CD14-positive monocyte (primary cell): ENCODE data around the gene PLEK2. TPM values are rescaled to one million over a fixed set of nuclear protein-coding genes. Genes with fewer than 3 reads are reported as not detected.

Experiments used
- DNase-seq, 3 donors: peaks; one replicate each; pipeline ENCODE4 v3.0.0-alpha.2; 2011 to 2022
- H2AFZ ChIP-seq: 2 replicates; pipeline ENCODE4 v1.6.0; 2012; ENCODE audit warnings: mild to moderate bottlenecking, low read depth, low read length, inconsistent platforms; ENCODE audit not compliant: insufficient read depth, poor library complexity, severe bottlenecking
- H3K27ac ChIP-seq, 2 donors: 1 replicate in 1 of 2; 2 replicates in 1 of 2; pipeline ENCODE4 v1.5.1; 2012 to 2013; ENCODE audit warnings: low read length in 2 of 2, control low read depth in 1 of 2, inconsistent platforms in 1 of 2, low read depth in 1 of 2, mild to moderate bottlenecking in 1 of 2
- H3K27me3 ChIP-seq, 2 donors: one replicate each; pipeline versions ENCODE4 v1.6.0 to v1.6.1; 2011 to 2013; ENCODE audit warnings: low read length in 2 of 2; ENCODE audit not compliant: control insufficient read depth in 2 of 2, insufficient read depth in 2 of 2
- H3K36me3 ChIP-seq, 2 donors: replicated peaks in 1 of 2; 1 replicate in 1 of 2; 2 replicates in 1 of 2; pipeline versions ENCODE4 v1.5.1 to v1.6.1; 2012 to 2013; ENCODE audit warnings: low read length in 2 of 2, control low read depth in 1 of 2, inconsistent platforms in 1 of 2, mild to moderate bottlenecking in 1 of 2; ENCODE audit not compliant: insufficient read depth in 2 of 2, control insufficient read depth in 1 of 2
- H3K4me1 ChIP-seq, 2 donors: 1 replicate in 1 of 2; 2 replicates in 1 of 2; pipeline versions ENCODE4 v1.5.1 to v1.6.1; 2012 to 2013; ENCODE audit warnings: low read length in 2 of 2, control low read depth in 1 of 2, inconsistent platforms in 1 of 2, mild to moderate bottlenecking in 1 of 2, moderate library complexity in 1 of 2; ENCODE audit not compliant: insufficient read depth in 2 of 2, control insufficient read depth in 1 of 2
- H3K4me2 ChIP-seq: replicated peaks from 2 replicates; pipeline ENCODE3; 2012; ENCODE audit warnings: low read length, moderate library complexity, mild to moderate bottlenecking; ENCODE audit not compliant: poor library complexity, severe bottlenecking; ENCODE audit errors: extremely low read depth
- H3K4me3 ChIP-seq, 3 experiments: fragments of 200-600 bp in 1 of 3; sonication (generic) in 1 of 3; replicated peaks in 1 of 3; 1 replicate in 2 of 3; 2 replicates in 1 of 3; pipeline ENCODE4 v1.5.1; 2011 to 2013; ENCODE audit warnings: low read length in 3 of 3, mild to moderate bottlenecking in 3 of 3, control low read depth in 2 of 3, low read depth in 2 of 3, inconsistent platforms in 1 of 3, moderate library complexity in 1 of 3
- H3K79me2 ChIP-seq: 2 replicates; pipeline ENCODE4 v1.6.0; 2012; ENCODE audit warnings: mild to moderate bottlenecking, control low read depth, inconsistent platforms, low read length, moderate library complexity; ENCODE audit not compliant: insufficient read depth
- H3K9ac ChIP-seq: 2 replicates; pipeline ENCODE4 v1.6.0; 2017; ENCODE audit warnings: low read length, mild to moderate bottlenecking; ENCODE audit not compliant: insufficient read depth, poor library complexity, severe bottlenecking
- H3K9me3 ChIP-seq, 2 donors: replicated peaks in 1 of 2; 1 replicate in 1 of 2; 2 replicates in 1 of 2; pipeline versions ENCODE4 v1.5.1 to v1.6.1; 2012 to 2013; ENCODE audit warnings: low read length in 2 of 2, control low read depth in 1 of 2; ENCODE audit not compliant: control insufficient read depth in 1 of 2, insufficient read depth in 1 of 2
- H4K20me1 ChIP-seq: 2 replicates; pipeline ENCODE4 v1.6.0; 2012; ENCODE audit warnings: mild to moderate bottlenecking, low read length, control low read depth, moderate library complexity; ENCODE audit not compliant: insufficient read depth
- H3K27ac Mint-ChIP-seq, 7 donors: one replicate each; pipeline ENCODE4 v1.8.0; 2020; ENCODE audit warnings: mild to moderate bottlenecking in 7 of 7, mixed read lengths in 7 of 7, moderate library complexity in 6 of 7, inconsistent platforms in 2 of 7
- H3K27me3 Mint-ChIP-seq, 3 donors: one replicate each; pipeline ENCODE4 v1.8.0; 2021 to 2022; ENCODE audit warnings: low read depth in 3 of 3, mild to moderate bottlenecking in 3 of 3, mixed read lengths in 3 of 3, moderate library complexity in 3 of 3, inconsistent platforms in 1 of 3
- H3K36me3 Mint-ChIP-seq, 2 donors: one replicate each; pipeline ENCODE4 v1.8.0; 2020; ENCODE audit warnings: mixed read lengths in 2 of 2, inconsistent platforms in 1 of 2, mild to moderate bottlenecking in 1 of 2
- H3K4me1 Mint-ChIP-seq: one replicate; pipeline ENCODE4 v1.8.0; 2020; ENCODE audit warnings: mild to moderate bottlenecking, mixed read lengths
- H3K4me3 Mint-ChIP-seq, 2 donors: one replicate each; pipeline ENCODE4 v1.8.0; 2020; ENCODE audit warnings: mild to moderate bottlenecking in 2 of 2, mixed read lengths in 2 of 2, moderate library complexity in 1 of 2
- H3K9me3 Mint-ChIP-seq, 7 donors: one replicate each; pipeline ENCODE4 v1.8.0; 2020 to 2022; ENCODE audit warnings: mixed read lengths in 7 of 7, mild to moderate bottlenecking in 6 of 7, moderate library complexity in 6 of 7, inconsistent platforms in 2 of 7
- WGBS: methylation state at CpG from one replicate; pipeline ENCODE4 v1.1.5; 2013; ENCODE audit warnings: missing lambda C conversion rate; ENCODE audit not compliant: insufficient coverage; 5-methylcytosine and 5-hydroxymethylcytosine counted together
- intact Hi-C, 2 donors: fragments of 100-400 bp; cut with micrococcal nuclease; formaldehyde crosslinking; loops; one replicate each; pipeline versions ENCODE4 v1.15.0 to v1.15.1; 2023
- polyA plus RNA-seq, 3 donors: library from polyadenylated mRNA; depleted of rRNA in 1 of 3; unstranded in 2 of 3; stranded (reverse) in 1 of 3; fragments of 300-500 nt in 2 of 3; fragments of >200 nt in 1 of 3; fragmentation: Illumina TruSeq in 2 of 3; gene quantifications; 1 replicate in 2 of 3; 2 replicates in 1 of 3; pipeline ENCODE4 v1.2.3, GENCODE V29; 2012 to 2021
- TF ChIP-seq, protein P1 (sequence below): fragments of 200-600 bp; IDR thresholded peaks from one replicate; pipeline ENCODE4 v1.8.0; 2022; ENCODE audit warnings: antibody characterized with exemption, mild to moderate bottlenecking

The PLEK2 gene
- polyA plus RNA-seq, 3 donors: 0.20 TPM; not detected in 2

DNA sequence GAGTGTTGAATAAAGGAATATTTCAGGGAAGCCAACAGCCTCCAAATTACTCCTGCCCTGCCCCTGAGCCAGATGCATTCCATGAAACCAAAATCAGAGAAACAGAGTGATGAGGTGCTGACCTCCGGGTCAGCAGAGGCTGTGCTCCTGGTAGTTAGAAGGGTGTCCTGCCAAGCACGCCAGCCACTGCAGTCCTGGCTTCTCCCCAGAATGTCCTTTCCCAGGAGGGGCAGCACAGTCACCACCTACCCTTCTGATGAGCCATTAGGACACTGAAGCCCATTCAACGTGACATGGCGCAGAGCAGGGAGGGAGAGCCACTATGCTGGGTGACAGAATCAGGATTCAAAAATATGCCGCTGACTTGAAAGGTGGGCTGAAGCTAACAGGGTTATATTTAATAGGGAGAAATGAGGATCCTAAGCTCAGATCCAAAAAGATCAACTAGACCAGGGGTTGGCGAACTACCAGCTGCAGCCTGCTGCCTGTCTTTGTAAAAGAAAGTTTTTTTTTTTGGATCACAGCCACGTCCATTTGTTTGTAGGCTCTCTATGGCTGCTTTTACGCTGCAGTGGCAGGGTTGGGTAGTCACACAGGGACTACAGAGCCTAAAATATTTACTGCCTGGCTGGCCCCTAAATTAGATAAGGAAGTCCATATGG lies 34.5 kb upstream of the PLEK2 start:
- intact Hi-C loops: no loop called here
- H3K27ac Mint-ChIP-seq: no peak overlapping the region
- TF ChIP-seq, protein P1, sequence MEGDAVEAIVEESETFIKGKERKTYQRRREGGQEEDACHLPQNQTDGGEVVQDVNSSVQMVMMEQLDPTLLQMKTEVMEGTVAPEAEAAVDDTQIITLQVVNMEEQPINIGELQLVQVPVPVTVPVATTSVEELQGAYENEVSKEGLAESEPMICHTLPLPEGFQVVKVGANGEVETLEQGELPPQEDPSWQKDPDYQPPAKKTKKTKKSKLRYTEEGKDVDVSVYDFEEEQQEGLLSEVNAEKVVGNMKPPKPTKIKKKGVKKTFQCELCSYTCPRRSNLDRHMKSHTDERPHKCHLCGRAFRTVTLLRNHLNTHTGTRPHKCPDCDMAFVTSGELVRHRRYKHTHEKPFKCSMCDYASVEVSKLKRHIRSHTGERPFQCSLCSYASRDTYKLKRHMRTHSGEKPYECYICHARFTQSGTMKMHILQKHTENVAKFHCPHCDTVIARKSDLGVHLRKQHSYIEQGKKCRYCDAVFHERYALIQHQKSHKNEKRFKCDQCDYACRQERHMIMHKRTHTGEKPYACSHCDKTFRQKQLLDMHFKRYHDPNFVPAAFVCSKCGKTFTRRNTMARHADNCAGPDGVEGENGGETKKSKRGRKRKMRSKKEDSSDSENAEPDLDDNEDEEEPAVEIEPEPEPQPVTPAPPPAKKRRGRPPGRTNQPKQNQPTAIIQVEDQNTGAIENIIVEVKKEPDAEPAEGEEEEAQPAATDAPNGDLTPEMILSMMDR: no peak
- Histone ChIP-seq H3K4me2 (no peak overlapping the region), H3K79me2 (no peaks in the 10 kb centered on the region), H2AFZ (no peak overlapping the region), H3K9ac (no peak overlapping the region), H3K4me3 (no peak overlapping the region), H4K20me1 (no peaks in the 10 kb centered on the region), H3K36me3 (no peaks in the 10 kb centered on the region), H3K4me1 (no peaks in the 10 kb centered on the region), H3K9me3 (no peaks in the 10 kb centered on the region), H3K27ac (no peak overlapping the region), H3K27me3 (peaks cover 2 to 4% of the 10 kb centered on the region in 2 donors)
- WGBS: 94% methylated on average over 4 of the region's 8 CpGs
- no peaks in the 10 kb centered on the region for H3K4me1 Mint-ChIP-seq
- H3K36me3 Mint-ChIP-seq: no peaks in the 10 kb centered on the region
- peaks cover 0 to 9% (median 2%) of the 10 kb centered on the region in 7 donors for H3K9me3 Mint-ChIP-seq
- no peak for DNase-seq
- H3K27me3 Mint-ChIP-seq: peaks cover 5 to 8% (median 6%) of the 10 kb centered on the region in 3 donors
- peak overlapping the region in 1 of 2 donors; percentile 26 for H3K4me3 Mint-ChIP-seq

DNA sequence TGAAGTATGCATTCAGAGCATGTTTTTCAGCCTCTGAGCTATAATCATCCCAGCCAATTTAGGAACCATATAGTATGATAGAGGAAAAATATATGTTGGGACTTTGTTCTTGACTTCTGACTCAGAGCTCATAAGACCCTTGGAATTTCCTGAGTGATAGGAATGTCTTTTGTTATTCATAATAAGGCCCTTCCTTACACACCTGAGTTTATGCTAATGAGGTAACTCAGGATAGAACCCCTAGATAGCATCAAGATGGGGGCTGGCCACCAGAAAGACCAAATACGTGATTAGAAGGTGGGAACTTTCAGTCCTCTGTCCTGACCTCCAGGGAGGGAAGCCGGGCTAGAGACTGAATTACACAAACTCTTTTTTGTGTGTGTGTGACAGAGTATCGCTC lies 32.4 kb upstream of the PLEK2 start:
- Histone ChIP-seq H4K20me1 (no peaks in the 10 kb centered on the region), H3K36me3 (no peaks in the 10 kb centered on the region), H2AFZ (no peak overlapping the region), H3K4me3 (no peak overlapping the region), H3K4me1 (no peaks in the 10 kb centered on the region), H3K27me3 (peaks cover 2 to 4% of the 10 kb centered on the region in 2 donors), H3K9me3 (no peaks in the 10 kb centered on the region), H3K4me2 (no peak overlapping the region), H3K9ac (no peak overlapping the region), H3K79me2 (no peaks in the 10 kb centered on the region), H3K27ac (no peak overlapping the region)
- H3K4me3 Mint-ChIP-seq: no peak overlapping the region
- H3K9me3 Mint-ChIP-seq: no peaks in the 10 kb centered on the region
- 100% methylated on average over 2 of the region's 3 CpGs for WGBS
- no peak for DNase-seq
- no peak overlapping the region for H3K27ac Mint-ChIP-seq
- TF ChIP-seq, protein P1: no peak
- peaks cover 5 to 10% (median 9%) of the 10 kb centered on the region in 3 donors for H3K27me3 Mint-ChIP-seq
- intact Hi-C loops: no loop called here
- no peaks in the 10 kb centered on the region for H3K4me1 Mint-ChIP-seq
- H3K36me3 Mint-ChIP-seq: no peaks in the 10 kb centered on the region
